DND-41 (cell line): ENCODE measurements around the gene RPL29.

Experiments
- EZH2 ChIP-seq: IDR thresholded peaks from 3 replicates; pipeline ENCODE4 v1.6.1; 2012; ENCODE audit warnings: borderline replicate concordance, low read depth, mild to moderate bottlenecking, moderate library complexity, low read length, inconsistent platforms; ENCODE audit not compliant: severe bottlenecking
- TF ChIP-seq, protein P1 (sequence below): IDR thresholded peaks from 2 replicates; pipeline ENCODE4 v1.5.1; 2012; ENCODE audit warnings: borderline replicate concordance, low read length, moderate library complexity, mild to moderate bottlenecking; ENCODE audit not compliant: poor library complexity, severe bottlenecking; ENCODE audit errors: extremely low read depth

DNA sequence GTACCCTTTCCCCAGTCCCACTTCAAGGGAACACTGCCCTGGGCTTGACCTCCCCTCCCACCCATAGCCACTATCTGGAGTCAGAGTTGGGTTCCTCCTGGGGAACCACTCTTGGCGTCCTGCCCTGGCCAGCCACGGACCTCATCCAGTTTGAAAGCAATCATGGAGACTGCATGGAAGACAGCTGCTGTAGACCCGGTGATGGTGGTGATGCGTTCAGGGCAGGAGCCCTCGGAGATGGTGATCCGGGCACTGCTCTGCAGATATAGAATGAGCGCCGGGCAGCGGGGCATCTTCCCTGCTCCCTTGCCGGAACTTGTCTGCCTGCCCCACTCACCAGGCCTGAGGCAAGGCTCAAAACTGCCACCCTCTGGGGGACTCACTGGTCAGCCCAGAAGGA lies 35.3 kb downstream of the RPL29 start:
- TF ChIP-seq, protein P1, sequence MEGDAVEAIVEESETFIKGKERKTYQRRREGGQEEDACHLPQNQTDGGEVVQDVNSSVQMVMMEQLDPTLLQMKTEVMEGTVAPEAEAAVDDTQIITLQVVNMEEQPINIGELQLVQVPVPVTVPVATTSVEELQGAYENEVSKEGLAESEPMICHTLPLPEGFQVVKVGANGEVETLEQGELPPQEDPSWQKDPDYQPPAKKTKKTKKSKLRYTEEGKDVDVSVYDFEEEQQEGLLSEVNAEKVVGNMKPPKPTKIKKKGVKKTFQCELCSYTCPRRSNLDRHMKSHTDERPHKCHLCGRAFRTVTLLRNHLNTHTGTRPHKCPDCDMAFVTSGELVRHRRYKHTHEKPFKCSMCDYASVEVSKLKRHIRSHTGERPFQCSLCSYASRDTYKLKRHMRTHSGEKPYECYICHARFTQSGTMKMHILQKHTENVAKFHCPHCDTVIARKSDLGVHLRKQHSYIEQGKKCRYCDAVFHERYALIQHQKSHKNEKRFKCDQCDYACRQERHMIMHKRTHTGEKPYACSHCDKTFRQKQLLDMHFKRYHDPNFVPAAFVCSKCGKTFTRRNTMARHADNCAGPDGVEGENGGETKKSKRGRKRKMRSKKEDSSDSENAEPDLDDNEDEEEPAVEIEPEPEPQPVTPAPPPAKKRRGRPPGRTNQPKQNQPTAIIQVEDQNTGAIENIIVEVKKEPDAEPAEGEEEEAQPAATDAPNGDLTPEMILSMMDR, result no peak
- no peak for TF ChIP-seq EZH2
